Hepatocyte (in vitro differentiated cells): Measurements from ENCODE around the gene OSMR.

Source experiments
- CTCF ChIP-seq: fragments of 200-600 bp; sonication (generic); IDR thresholded peaks from 2 replicates; pipeline ENCODE4 v1.5.1; 2016; ENCODE audit warnings: antibody characterized with exemption, mild to moderate bottlenecking; ENCODE audit not compliant: poor library complexity
- EZH2phosphoT487 ChIP-seq: fragments of 200-600 bp; sonication (generic); IDR thresholded peaks from one replicate; pipeline ENCODE4 v1.6.1; 2018; ENCODE audit warnings: antibody characterized with exemption, mild to moderate bottlenecking, low read depth, moderate library complexity; ENCODE audit not compliant: unreplicated experiment, severe bottlenecking

GRCh38 chr5:38867032-38867398 is 21.2 kb downstream of the OSMR start:
- TF ChIP-seq EZH2phosphoT487 (no peak), CTCF (no peak)
